Ascending aorta (tissue), 2 donors: Measurements from ENCODE around the gene TMEM59L. TPM values are rescaled to one million over a fixed set of nuclear protein-coding genes. Genes with fewer than 3 reads are reported as not detected.

Experiments used
- DNase-seq, 2 donors: peaks; one replicate each; pipeline ENCODE4 v3.0.0-alpha.2; 2019; ENCODE audit warnings: low spot score in 2 of 2
- H3K27ac ChIP-seq, 2 donors: fragments of 200-600 bp; sonication (generic); one replicate each; pipeline ENCODE4 v1.5.1; 2016 to 2017; ENCODE audit warnings: mild to moderate bottlenecking in 1 of 2
- H3K27me3 ChIP-seq: fragments of 200-600 bp; sonication (generic); one replicate; pipeline ENCODE4 v1.5.1; 2017
- H3K36me3 ChIP-seq, 2 donors: fragments of 200-600 bp; sonication (generic); one replicate each; pipeline ENCODE4 v1.5.1; 2016
- H3K4me1 ChIP-seq, 2 donors: fragments of 200-600 bp; sonication (generic); one replicate each; pipeline ENCODE4 v1.5.1; 2016 to 2017; ENCODE audit warnings: mild to moderate bottlenecking in 1 of 2
- H3K4me3 ChIP-seq, 2 donors: fragments of 200-600 bp; sonication (generic); one replicate each; pipeline ENCODE4 v1.5.1; 2016 to 2017; ENCODE audit warnings: mild to moderate bottlenecking in 1 of 2
- H3K9me3 ChIP-seq, 2 donors: fragments of 200-600 bp; sonication (generic); one replicate each; pipeline ENCODE4 v1.5.1; 2016
- intact Hi-C: fragments of 100-400 bp; cut with DNase I; formaldehyde crosslinking; loops from one replicate; pipeline ENCODE4 v1.15.1; 2023
- total RNA-seq: library from RNA; depleted of rRNA; stranded (reverse); fragments of >200 nt; gene quantifications from one replicate; pipeline ENCODE4 v1.1.0, GENCODE V29; 2016
- TF ChIP-seq, protein P1 (sequence below), 3 experiments: fragments of 200-600 bp in 2 of 3; fragments of 450-650 bp in 1 of 3; sonication (generic) in 2 of 3; IDR thresholded peaks; one replicate each; pipeline ENCODE4 v1.5.1; 2016 to 2019; ENCODE audit warnings: antibody characterized with exemption in 3 of 3, mild to moderate bottlenecking in 1 of 3, moderate library complexity in 1 of 3

Gene TMEM59L
- total RNA-seq, 1 donor from 2014 or later, result not detected

DNA sequence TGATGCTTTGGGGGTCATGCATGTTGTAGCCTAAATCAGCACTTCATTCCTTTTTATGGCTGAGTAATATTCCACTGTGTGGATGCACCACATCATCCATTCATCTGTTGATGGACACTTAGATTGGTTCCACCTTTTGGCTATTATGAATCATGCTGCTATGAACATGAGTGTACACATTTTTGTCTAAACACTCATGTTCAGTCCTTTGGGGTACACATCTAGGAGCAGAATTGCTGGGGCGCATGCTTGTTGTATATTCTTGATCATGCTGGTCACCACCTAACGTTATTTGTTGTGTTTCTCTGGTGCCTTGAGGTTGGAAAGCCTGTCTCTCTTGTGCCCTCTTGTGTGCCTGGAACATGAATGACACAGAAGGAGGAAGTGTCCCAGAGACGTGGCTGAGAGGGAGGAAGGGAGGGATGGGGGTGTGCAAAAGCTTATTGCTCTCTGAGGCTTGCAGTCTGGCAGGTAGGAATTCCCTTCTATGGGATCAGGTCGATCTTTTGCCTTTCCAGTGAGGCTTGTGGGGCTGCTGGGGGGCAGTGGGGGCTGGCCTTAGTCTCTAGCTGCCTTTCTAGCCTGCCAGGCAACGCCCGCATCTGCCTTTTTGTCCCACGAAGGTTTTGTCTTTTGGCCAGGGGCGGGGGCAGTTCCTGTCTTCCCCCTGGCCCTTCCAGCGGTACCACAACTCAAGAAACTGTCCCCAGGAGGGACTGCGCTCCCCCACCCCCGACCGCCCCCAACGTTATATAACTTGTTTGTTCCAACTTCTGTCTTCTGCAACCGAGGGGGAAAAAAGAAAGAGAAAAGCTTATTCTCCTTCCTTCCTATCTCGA is 31.7 kb downstream of the TMEM59L start:
- DNase-seq, result no peak
- H3K27ac ChIP-seq, result peak overlapping the region; percentile 82 to 86
- H3K36me3 ChIP-seq, result peaks cover 0 to 3% of the 10 kb centered on the region in 2 donors
- no peaks in the 10 kb centered on the region for H3K27me3 ChIP-seq
- peak overlapping the region; percentile 37 to 50 for H3K4me3 ChIP-seq
- no peaks in the 10 kb centered on the region for H3K9me3 ChIP-seq
- TF ChIP-seq, protein P1, sequence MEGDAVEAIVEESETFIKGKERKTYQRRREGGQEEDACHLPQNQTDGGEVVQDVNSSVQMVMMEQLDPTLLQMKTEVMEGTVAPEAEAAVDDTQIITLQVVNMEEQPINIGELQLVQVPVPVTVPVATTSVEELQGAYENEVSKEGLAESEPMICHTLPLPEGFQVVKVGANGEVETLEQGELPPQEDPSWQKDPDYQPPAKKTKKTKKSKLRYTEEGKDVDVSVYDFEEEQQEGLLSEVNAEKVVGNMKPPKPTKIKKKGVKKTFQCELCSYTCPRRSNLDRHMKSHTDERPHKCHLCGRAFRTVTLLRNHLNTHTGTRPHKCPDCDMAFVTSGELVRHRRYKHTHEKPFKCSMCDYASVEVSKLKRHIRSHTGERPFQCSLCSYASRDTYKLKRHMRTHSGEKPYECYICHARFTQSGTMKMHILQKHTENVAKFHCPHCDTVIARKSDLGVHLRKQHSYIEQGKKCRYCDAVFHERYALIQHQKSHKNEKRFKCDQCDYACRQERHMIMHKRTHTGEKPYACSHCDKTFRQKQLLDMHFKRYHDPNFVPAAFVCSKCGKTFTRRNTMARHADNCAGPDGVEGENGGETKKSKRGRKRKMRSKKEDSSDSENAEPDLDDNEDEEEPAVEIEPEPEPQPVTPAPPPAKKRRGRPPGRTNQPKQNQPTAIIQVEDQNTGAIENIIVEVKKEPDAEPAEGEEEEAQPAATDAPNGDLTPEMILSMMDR (IDR thresholded peaks at IDR 0.05), result peak in 2 of 3 experiments; percentile 26 to 39
- intact Hi-C loops, result loop anchor here (1.0 to 2.0 kb wide), 3 partner anchors 7 to 38 kb away; partner anchors contain the start of genes CRTC1 and KLHL26
- peaks cover 11 to 35% of the 10 kb centered on the region in 2 donors for H3K4me1 ChIP-seq

DNA sequence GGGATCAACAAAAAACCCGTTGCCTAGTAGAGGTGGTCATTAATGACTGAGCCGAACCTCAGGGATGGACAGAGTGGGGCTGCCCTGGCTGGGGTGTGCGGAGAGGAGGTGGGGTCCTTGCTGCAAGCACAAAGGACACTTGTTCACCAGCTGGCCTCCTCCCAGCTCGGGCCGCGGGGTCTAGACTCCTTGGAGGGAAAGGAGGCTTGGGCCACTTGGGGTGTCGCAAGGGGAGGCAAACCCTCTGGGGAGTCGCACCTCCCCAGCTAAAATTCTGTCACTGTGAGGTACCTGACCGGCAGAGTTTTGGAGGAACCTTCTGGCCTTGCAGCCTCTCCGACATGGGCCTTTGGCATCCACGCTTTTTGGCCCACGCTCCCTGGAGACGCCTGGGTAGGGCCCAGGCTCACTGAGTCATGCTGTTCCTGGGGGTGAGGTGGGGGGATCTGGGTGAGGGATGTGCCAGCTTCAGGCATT is 32.4 kb downstream of the TMEM59L start:
- Histone ChIP-seq H3K4me3 (peak overlapping the region; percentile 37 to 50), H3K36me3 (peaks cover 0 to 3% of the 10 kb centered on the region in 2 donors), H3K9me3 (no peaks in the 10 kb centered on the region), H3K4me1 (peaks cover 11 to 42% of the 10 kb centered on the region in 2 donors), H3K27me3 (no peaks in the 10 kb centered on the region), H3K27ac (peak overlapping the region; percentile 82 to 86)
- intact Hi-C loops, result loop anchor here (1.0 to 2.0 kb wide), 3 partner anchors 8 to 38 kb away; partner anchors contain the start of genes CRTC1 and KLHL26
- TF ChIP-seq, protein P1 (IDR thresholded peaks at IDR 0.05), result no peak
- DNase-seq, result peak; percentile 45 to 90

DNA sequence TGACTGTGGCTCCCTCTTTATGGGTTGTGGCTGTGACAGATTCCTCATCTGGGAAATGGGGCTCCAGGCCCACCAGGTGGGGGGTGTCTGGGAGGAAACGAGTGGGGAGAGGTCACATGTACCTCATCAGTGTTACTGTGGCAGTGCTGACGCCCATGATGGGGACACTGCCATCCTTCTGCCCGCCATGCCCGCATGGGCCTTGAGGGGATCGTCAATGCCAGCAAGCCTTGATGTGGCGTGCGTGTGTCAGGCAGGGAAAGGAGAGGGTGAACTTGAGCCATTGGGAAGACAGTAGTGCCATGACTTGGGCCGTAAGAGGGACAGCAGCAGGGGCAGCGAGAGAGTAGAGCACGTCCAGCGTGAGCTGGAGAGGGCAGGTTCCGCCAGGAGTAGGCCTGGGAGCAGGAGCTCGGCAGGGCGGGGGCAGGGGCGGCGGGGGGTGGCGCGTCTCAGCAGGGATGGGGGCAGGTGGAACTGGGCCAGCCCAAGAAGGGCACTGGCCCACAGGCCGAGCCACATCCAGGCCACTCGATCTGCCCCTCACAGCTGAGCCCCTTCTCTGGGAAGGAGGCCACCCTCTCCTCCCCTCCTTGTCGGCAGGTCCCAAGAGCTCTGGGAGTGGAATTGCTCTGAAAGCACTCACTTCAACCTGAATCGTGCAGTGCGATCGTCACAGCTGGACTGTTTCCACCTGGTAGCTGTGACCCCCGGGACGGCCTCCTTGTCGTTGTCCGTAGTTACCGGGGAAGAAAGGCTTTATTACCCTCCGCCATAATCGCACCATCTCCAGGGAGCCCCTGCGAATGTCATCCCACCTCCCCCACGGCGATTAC is 34.1 kb downstream of the TMEM59L start:
- Histone ChIP-seq H3K36me3 (no peaks in the 10 kb centered on the region), H3K27ac (peak overlapping the region; percentile 86 to 93), H3K4me3 (no peak overlapping the region), H3K9me3 (no peaks in the 10 kb centered on the region), H3K4me1 (peaks cover 18 to 54% of the 10 kb centered on the region in 2 donors), H3K27me3 (no peaks in the 10 kb centered on the region)
- intact Hi-C loops, result no loop called here
- no peak for DNase-seq
- TF ChIP-seq, protein P1 (IDR thresholded peaks at IDR 0.05), result no peak

DNA sequence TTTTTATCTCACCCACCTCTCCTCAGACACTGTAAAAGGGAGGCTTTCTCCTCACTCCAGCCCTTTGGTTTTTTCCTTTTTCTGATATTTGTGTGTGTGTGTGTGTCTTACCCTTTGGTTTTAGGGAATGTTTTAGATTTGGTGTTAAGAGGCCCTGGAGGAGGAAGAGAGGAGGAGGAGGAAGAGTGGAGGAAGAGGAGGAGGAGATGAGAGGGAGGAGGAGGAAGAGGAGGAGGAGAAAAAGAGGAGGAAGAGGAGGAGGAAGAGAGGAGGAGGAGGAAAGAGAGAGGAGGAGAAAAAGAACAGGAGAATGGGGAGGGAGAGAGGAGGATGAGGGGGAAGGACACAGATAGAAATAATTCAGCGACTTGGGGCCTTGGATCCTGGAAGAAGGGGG is 34.7 kb downstream of the TMEM59L start:
- no peak for DNase-seq
- H3K4me1 ChIP-seq, result peaks cover 18 to 56% of the 10 kb centered on the region in 2 donors
- H3K27me3 ChIP-seq, result no peaks in the 10 kb centered on the region
- TF ChIP-seq, protein P1 (IDR thresholded peaks at IDR 0.05), result no peak
- H3K36me3 ChIP-seq, result no peaks in the 10 kb centered on the region
- H3K4me3 ChIP-seq, result no peak overlapping the region
- intact Hi-C loops, result no loop called here
- H3K27ac ChIP-seq, result peak overlapping the region; percentile 93 to 94
- H3K9me3 ChIP-seq, result no peaks in the 10 kb centered on the region

DNA sequence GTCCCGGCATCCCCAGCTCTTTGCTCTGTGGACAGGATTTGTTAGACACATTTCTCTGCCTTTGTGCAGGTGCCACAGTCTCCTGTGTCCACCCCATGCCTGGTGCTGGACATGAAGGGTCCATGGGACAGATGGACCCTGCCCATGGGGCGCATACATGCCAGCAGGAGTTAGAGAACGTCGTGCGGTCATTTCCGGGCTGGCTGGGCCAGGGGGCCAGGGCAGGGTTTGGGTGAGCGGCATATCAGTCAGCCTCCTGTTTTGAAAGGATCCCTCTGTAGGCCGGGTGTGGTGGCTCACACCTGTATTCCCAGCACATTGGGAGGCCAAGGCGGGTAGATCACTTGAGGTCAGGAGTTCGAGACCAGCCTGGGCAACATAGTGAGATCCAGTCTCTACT is 35.1 kb downstream of the TMEM59L start:
- H3K27me3 ChIP-seq, result no peaks in the 10 kb centered on the region
- DNase-seq, result no peak
- peaks cover 18 to 56% of the 10 kb centered on the region in 2 donors for H3K4me1 ChIP-seq
- intact Hi-C loops, result no loop called here
- peak overlapping the region; percentile 93 to 94 for H3K27ac ChIP-seq
- TF ChIP-seq, protein P1 (IDR thresholded peaks at IDR 0.05), result no peak
- H3K36me3 ChIP-seq, result no peaks in the 10 kb centered on the region
- no peaks in the 10 kb centered on the region for H3K9me3 ChIP-seq
- no peak overlapping the region for H3K4me3 ChIP-seq
